ENCODE data around the gene LACC1.

GRCh38 chr13:43838909-43839308, 40.8 kb upstream of the LACC1 start:
- TF ChIP-seq CTCF (IDR thresholded peaks at IDR 0.05; ENCODE audit: low read depth, low read length, poor library complexity, severe bottlenecking) = no peak
- no peak for TF ChIP-seq EZH2phosphoT487 (IDR thresholded peaks at IDR 0.05; ENCODE audit: borderline replicate concordance, low read length)
